ENCODE measurements around the gene TTN. TPM values are rescaled to one million over a fixed set of nuclear protein-coding genes. Genes with fewer than 3 reads are reported as not detected.

TTN gene
- total RNA-seq, 2 experiments from 2014 or later = 11.4 to 12.8 TPM

DNA sequence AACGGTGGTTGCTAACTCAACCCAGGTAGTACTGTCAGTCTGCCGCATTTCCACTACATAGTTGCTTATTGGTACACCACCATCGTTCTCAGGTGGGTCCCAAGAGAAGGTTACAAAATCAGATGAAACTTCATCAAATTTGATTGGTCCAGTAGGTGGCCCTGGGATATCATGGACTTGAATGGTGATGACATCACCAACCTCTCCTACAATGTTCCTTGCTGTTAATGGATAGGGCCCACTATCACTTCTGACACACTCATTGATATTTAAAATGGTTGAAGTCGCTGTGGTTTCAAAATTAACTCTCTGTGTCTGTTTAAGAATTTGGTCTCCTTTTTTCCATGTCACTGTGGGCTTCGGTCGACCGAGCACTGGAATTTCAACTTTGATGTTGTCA, 232.4 kb downstream of the TTN start:
- ATAC-seq (no peak), DNase-seq (no peak)
- POLR2A ChIA-PET = no interaction called here
- CTCF ChIA-PET = no interaction called here
- Mint-ChIP-seq H3K4me3 (no peak overlapping the region), H3K9me3 (ENCODE audit: insufficient read depth) (peaks cover 11% of the 10 kb centered on the region), H3K4me1 (ENCODE audit: low read depth) (no peaks in the 10 kb centered on the region), H3K27me3 (ENCODE audit: low read depth) (no peaks in the 10 kb centered on the region), H3K36me3 (ENCODE audit: low read depth) (peaks cover 82% of the 10 kb centered on the region), H3K27ac (no peak overlapping the region)

DNA sequence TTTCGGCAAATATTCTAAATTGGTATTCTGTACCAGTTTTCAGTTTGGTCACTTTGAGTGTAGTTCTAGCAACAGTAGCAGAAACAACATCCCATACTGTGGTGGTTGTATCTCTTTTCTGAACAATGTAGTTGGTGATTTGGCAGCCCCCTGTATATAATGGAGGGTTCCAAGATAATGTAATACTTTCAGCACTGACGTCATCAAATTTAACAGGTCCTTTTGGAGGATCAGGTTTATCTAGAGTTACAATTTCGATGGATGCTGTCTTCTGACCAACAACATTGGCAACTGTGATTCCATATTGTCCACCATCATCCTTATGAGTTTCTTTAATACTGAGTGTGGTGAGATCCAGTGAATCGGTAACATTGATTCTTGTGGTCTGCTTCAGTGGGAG, 239.0 kb downstream of the TTN start:
- ATAC-seq (no peak), DNase-seq (no peak)
- Mint-ChIP-seq H3K36me3 (ENCODE audit: low read depth) (peaks cover 62% of the 10 kb centered on the region), H3K4me3 (no peak overlapping the region), H3K27ac (no peak overlapping the region), H3K9me3 (ENCODE audit: insufficient read depth) (peaks cover 24% of the 10 kb centered on the region), H3K27me3 (ENCODE audit: low read depth) (no peaks in the 10 kb centered on the region), H3K4me1 (ENCODE audit: low read depth) (no peaks in the 10 kb centered on the region)
- POLR2A ChIA-PET = no interaction called here
- CTCF ChIA-PET = no interaction called here

DNA sequence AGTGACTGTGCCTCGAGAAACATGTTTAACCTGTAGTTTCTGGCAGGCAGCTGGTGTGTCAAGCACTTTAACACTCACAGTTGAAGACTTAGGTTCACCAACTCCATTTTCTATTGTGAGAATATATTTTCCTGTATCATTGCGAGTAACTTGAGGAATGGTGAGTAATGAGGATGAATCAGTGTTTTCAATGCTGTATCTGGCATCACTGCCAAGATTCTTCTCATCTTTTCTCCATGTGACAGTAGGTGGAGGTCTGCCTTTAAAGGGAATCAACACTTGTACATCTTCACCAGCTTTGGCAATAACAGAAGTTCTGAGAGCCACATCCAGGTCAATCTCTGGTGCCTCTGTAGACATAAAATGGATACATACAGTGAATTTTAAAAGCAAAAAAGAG, 254.2 kb downstream of the TTN start:
- Mint-ChIP-seq H3K9me3 (ENCODE audit: insufficient read depth) (no peaks in the 10 kb centered on the region), H3K27ac (no peak overlapping the region), H3K27me3 (ENCODE audit: low read depth) (no peaks in the 10 kb centered on the region), H3K36me3 (ENCODE audit: low read depth) (peaks cover 65% of the 10 kb centered on the region), H3K4me3 (no peak overlapping the region), H3K4me1 (ENCODE audit: low read depth) (peaks cover 8% of the 10 kb centered on the region)
- DNase-seq (no peak), ATAC-seq (no peak)
- ChIA-PET CTCF (no interaction called here), POLR2A (no interaction called here)

DNA sequence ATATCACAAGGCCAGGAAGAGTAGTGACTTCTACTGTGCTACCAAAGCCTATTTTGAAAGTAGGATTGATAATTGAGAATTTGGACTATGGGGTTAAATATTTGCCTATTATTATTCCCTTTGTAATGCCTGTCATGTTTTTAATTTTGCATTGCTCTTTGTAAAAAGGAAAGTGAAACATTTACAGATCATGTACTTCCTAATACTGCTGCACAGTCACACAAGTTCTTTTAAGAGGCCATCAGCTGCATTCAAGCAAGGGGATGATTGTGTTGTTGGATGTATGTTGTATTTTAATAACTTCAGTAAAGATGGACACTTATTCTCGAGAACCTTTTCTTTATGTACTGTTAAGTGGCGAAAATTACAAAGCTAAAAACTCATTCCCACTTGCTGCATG, 256.9 kb downstream of the TTN start:
- CTCF ChIA-PET = interaction anchor here (1.0 kb wide), 1 partner anchor 11 kb away, joined by 3 read pairs; no protein-coding TSS in a partner anchor
- peaks cover 76% of the 10 kb centered on the region for H3K36me3 Mint-ChIP-seq (ENCODE audit: low read depth)

DNA sequence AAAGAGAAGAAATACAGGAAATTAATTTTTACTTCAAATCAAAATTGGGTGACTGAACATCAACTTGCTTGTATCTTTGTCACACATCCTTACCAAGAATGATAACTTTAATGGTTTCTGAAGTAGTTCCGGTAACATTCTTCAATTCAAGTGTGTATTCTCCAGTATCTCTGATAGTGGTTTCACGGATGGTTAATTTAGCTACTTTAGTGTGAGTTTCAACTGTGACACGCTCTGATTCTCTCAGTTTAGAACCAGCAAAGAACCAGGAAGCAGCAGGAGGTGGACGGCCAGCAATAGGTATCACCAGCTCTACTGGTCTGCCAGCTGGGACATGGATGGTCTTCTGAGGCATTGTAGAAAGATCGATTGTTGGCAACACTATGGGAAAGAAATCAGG, 264.7 kb downstream of the TTN start:
- no peak for ATAC-seq
- Mint-ChIP-seq H3K27me3 (ENCODE audit: low read depth) (no peaks in the 10 kb centered on the region), H3K36me3 (ENCODE audit: low read depth) (peaks cover 67% of the 10 kb centered on the region), H3K4me3 (no peak overlapping the region), H3K9me3 (ENCODE audit: insufficient read depth) (no peaks in the 10 kb centered on the region), H3K27ac (no peak overlapping the region), H3K4me1 (ENCODE audit: low read depth) (peaks cover 4% of the 10 kb centered on the region)
- ChIA-PET POLR2A (no interaction called here), CTCF (no interaction called here)
- no peak for DNase-seq

More for the DNA sequence above, 256.9 kb downstream of the TTN start:
- Mint-ChIP-seq H3K9me3 (ENCODE audit: insufficient read depth) (no peaks in the 10 kb centered on the region), H3K4me3 (no peak overlapping the region), H3K27ac (no peak overlapping the region), H3K4me1 (ENCODE audit: low read depth) (peaks cover 3% of the 10 kb centered on the region), H3K27me3 (ENCODE audit: low read depth) (no peaks in the 10 kb centered on the region)
- POLR2A ChIA-PET = no interaction called here
- no peak for DNase-seq
- no peak for ATAC-seq

DNA sequence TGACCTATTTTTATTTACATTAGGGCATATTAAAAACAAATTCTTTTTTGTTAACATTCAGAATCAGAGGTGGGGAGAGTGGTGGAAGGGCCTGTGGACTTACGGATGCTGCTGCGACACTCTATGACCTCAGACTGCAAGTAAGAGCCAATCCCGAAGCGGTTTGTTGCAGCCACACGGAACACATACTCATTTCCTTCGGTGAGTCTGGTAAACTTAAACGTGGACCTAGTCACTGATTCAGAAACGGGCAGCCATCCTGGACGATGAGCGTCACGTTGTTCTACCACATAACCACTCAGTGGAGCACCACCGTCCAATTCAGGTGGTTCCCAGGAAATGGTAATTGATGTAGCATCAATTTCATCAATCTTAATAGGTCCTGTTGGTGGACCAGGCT, 265.1 kb downstream of the TTN start:
- H3K4me3 Mint-ChIP-seq = no peak overlapping the region
- H3K27me3 Mint-ChIP-seq (ENCODE audit: low read depth) = no peaks in the 10 kb centered on the region
- no peak for DNase-seq
- no peak overlapping the region for H3K27ac Mint-ChIP-seq
- no peak for ATAC-seq
- H3K4me1 Mint-ChIP-seq (ENCODE audit: low read depth) = peaks cover 4% of the 10 kb centered on the region
- ChIA-PET POLR2A (no interaction called here), CTCF (no interaction called here)
- peaks cover 66% of the 10 kb centered on the region for H3K36me3 Mint-ChIP-seq (ENCODE audit: low read depth)
- H3K9me3 Mint-ChIP-seq (ENCODE audit: insufficient read depth) = no peaks in the 10 kb centered on the region

DNA sequence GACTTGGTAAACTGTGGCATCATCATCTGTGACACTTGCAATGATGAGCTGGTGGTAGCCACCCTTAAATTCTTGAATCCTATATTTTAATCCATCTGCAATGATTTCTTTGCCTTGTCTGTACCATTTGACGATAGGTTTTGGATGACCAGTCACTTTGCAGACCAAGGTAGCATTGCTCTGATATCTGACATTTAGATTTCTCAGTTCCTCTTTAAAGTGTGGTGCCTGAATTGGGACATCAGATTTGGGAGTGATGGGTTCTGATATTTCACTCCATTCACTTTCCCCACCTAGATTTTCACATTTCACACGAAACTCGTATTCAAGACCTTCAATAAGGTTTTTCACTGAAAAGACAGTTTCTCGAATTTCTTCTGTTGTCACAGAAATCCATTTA, 271.2 kb downstream of the TTN start:
- H3K27me3 Mint-ChIP-seq (ENCODE audit: low read depth) = no peaks in the 10 kb centered on the region
- CTCF ChIA-PET = interaction anchor here (1.2 kb wide), 1 partner anchor 13 kb away, joined by 3 read pairs; no protein-coding TSS in a partner anchor
- no peak overlapping the region for H3K4me3 Mint-ChIP-seq
- ATAC-seq = no peak
- H3K36me3 Mint-ChIP-seq (ENCODE audit: low read depth) = peaks cover 73% of the 10 kb centered on the region
- no peak overlapping the region for H3K27ac Mint-ChIP-seq
- POLR2A ChIA-PET = no interaction called here
- H3K4me1 Mint-ChIP-seq (ENCODE audit: low read depth) = peaks cover 10% of the 10 kb centered on the region
- DNase-seq = no peak
- no peaks in the 10 kb centered on the region for H3K9me3 Mint-ChIP-seq (ENCODE audit: insufficient read depth)

DNA sequence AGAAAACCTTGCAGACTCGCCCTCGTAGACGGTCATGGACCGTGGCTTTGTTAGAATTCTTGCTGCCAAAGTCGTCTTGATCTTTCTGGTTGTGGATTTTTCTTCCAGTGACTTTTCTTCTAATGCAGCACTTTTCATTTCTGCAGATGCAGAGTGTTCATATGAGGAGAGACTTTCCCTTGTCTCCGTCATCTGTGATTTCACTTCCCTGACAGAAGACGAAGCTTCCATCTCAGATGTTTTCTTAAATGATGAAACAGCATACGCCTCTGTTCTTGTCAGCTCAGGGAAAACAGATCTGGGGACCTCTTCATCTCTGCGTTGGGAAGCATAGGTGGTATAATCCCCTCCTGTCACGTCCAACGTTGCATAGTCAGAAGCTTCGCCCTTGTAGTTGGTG, 276.1 kb downstream of the TTN start:
- CTCF ChIA-PET = no interaction called here
- no peaks in the 10 kb centered on the region for H3K27me3 Mint-ChIP-seq (ENCODE audit: low read depth)
- no peak overlapping the region for H3K27ac Mint-ChIP-seq
- no peak for ATAC-seq
- POLR2A ChIA-PET = interaction anchor here (0.6 kb wide), 1 partner anchor 88 kb away, joined by 5 read pairs; no protein-coding TSS in a partner anchor
- peaks cover 55% of the 10 kb centered on the region for H3K36me3 Mint-ChIP-seq (ENCODE audit: low read depth)
- H3K4me1 Mint-ChIP-seq (ENCODE audit: low read depth) = peaks cover 19% of the 10 kb centered on the region
- no peak overlapping the region for H3K4me3 Mint-ChIP-seq
- no peaks in the 10 kb centered on the region for H3K9me3 Mint-ChIP-seq (ENCODE audit: insufficient read depth)
- DNase-seq = no peak

DNA sequence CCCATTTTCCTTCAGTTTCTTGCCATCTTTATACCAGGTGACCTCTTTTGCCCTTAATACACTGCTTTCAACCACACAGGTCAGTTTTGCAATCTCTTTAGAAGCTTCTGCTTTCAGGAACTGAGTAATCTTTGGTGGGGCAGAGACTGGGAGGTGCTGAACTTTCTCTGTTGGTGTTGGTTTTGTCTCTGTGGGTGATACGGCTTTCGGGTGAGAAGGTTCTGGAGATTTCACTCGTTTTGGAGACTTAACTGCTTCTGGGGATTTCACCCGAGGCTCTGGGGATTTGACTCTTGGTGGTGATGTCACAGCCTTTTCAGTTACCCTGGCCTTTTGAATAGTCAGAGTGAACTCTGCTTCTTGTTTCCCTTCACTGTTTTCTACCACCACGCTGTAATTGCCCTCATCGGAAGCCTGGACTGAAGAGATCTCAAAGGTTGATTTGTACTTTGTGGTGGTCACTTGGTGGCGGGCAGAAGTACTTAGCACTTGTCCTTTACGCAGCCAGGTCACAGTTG, 276.5 kb downstream of the TTN start:
- H3K27ac Mint-ChIP-seq = peak overlapping the region; percentile 51
- ChIA-PET CTCF (interaction anchor here (0.8 kb wide), 1 partner anchor 18 kb away, joined by 3 read pairs; no protein-coding TSS in a partner anchor), POLR2A (no interaction called here)
- ATAC-seq (peak; percentile 30), DNase-seq (no peak)
- H3K36me3 Mint-ChIP-seq (ENCODE audit: low read depth) = peaks cover 57% of the 10 kb centered on the region
- H3K4me3 Mint-ChIP-seq = no peak overlapping the region
- H3K4me1 Mint-ChIP-seq (ENCODE audit: low read depth) = peaks cover 21% of the 10 kb centered on the region
- H3K9me3 Mint-ChIP-seq (ENCODE audit: insufficient read depth) = no peaks in the 10 kb centered on the region
- H3K27me3 Mint-ChIP-seq (ENCODE audit: low read depth) = no peaks in the 10 kb centered on the region

DNA sequence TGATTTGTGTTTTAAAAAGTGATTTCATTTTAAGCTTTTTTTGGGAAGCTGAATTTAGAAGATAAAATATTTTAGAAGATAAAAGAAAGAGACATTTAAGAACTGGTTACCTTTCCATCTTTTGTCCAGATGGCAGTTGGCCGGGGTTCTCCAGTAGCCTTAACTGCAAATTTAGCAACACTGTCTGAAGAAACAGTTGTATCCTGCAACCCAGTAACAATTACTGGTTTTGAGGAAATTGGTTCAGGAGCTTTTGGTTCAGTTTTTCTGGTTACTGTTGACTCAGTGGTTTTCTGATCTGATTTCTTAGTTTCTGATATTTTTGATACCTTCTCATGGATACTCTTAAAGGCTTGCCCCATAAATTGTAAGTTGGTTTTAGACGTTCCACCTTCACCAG, 277.1 kb downstream of the TTN start:
- peak overlapping the region; percentile 51 for H3K27ac Mint-ChIP-seq
- ChIA-PET POLR2A (interaction anchor here (0.7 kb wide), 1 partner anchor 115 kb away, joined by 3 read pairs; no protein-coding TSS in a partner anchor), CTCF (interaction anchor here (0.8 kb wide), 1 partner anchor 17 kb away, joined by 3 read pairs; no protein-coding TSS in a partner anchor)
- no peak for DNase-seq
- no peak for ATAC-seq
- peaks cover 24% of the 10 kb centered on the region for H3K4me1 Mint-ChIP-seq (ENCODE audit: low read depth)
- H3K36me3 Mint-ChIP-seq (ENCODE audit: low read depth) = peaks cover 56% of the 10 kb centered on the region
- no peaks in the 10 kb centered on the region for H3K27me3 Mint-ChIP-seq (ENCODE audit: low read depth)
- no peak overlapping the region for H3K4me3 Mint-ChIP-seq
- H3K9me3 Mint-ChIP-seq (ENCODE audit: insufficient read depth) = no peaks in the 10 kb centered on the region

DNA sequence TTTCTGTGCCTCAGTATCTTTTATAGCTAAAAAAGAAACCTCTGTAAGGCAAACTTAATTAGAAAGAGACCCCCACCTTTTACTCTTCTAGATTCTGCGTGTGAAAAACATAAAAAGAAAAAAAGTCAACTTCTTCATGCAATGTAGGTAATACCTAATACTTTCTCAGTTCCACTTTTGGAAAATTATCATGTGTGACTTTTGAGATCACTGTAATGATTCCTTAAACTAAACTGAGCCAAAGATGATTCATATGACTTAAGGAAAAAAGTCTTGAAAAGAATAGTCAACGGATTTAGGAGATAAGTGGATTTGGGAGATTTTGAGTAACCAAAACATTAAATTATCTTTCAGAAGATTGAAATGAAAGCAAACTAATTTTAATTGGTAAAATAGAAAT, 278.0 kb downstream of the TTN start:
- Mint-ChIP-seq H3K4me1 (ENCODE audit: low read depth) (peaks cover 27% of the 10 kb centered on the region), H3K36me3 (ENCODE audit: low read depth) (peaks cover 46% of the 10 kb centered on the region), H3K4me3 (no peak overlapping the region), H3K27ac (no peak overlapping the region), H3K27me3 (ENCODE audit: low read depth) (no peaks in the 10 kb centered on the region), H3K9me3 (ENCODE audit: insufficient read depth) (no peaks in the 10 kb centered on the region)
- CTCF ChIA-PET = no interaction called here
- POLR2A ChIA-PET = no interaction called here
- DNase-seq = no peak
- ATAC-seq = no peak

DNA sequence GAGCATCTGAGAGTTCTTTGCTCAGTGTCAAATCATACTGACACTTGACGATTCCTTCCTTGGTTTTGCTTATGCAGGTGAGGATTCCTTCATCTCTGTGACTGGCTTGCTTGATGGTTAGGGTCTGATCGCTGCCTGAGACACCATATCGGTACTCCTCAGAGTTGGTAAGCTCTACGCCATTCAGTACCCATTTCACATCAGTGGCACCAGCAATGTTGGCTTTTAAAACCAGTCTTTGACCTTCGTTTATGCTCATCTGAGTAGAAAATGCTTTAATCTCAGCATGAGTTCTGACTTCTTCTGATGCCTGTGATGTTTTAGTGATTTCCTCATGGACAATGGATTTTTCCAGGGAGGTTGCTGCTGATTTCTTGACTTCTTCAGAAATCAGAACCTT, 278.6 kb downstream of the TTN start:
- no peak for DNase-seq
- H3K27ac Mint-ChIP-seq = no peak overlapping the region
- ATAC-seq = no peak
- no peaks in the 10 kb centered on the region for H3K27me3 Mint-ChIP-seq (ENCODE audit: low read depth)
- H3K36me3 Mint-ChIP-seq (ENCODE audit: low read depth) = peaks cover 43% of the 10 kb centered on the region
- no peak overlapping the region for H3K4me3 Mint-ChIP-seq
- H3K9me3 Mint-ChIP-seq (ENCODE audit: insufficient read depth) = no peaks in the 10 kb centered on the region
- ChIA-PET CTCF (interaction anchor here (1.8 kb wide), 1 partner anchor 11 kb away, joined by 7 read pairs; no protein-coding TSS in a partner anchor), POLR2A (no interaction called here)
- H3K4me1 Mint-ChIP-seq (ENCODE audit: low read depth) = peaks cover 31% of the 10 kb centered on the region

DNA sequence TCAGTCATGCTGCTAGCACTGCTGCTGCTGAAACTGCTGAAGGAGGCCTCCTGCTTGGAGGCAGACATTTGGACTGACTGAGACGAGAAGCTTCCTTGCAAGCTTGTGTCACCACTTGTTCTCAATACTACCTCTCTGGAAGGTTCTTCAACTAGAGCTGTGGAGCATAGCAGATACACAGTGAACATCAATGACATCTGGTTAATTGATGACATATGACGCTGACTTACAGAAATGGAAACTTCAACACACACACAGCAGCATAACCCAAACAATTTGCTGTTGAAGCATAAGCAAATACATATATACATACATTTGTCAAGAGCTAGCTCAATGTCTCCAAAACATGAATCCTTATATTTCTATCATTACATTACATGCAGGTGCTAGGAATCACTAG, 279.6 kb downstream of the TTN start:
- ATAC-seq (no peak), DNase-seq (no peak)
- Mint-ChIP-seq H3K36me3 (ENCODE audit: low read depth) (peaks cover 37% of the 10 kb centered on the region), H3K27me3 (ENCODE audit: low read depth) (no peaks in the 10 kb centered on the region), H3K9me3 (ENCODE audit: insufficient read depth) (no peaks in the 10 kb centered on the region), H3K27ac (no peak overlapping the region), H3K4me3 (no peak overlapping the region), H3K4me1 (ENCODE audit: low read depth) (peaks cover 36% of the 10 kb centered on the region)
- CTCF ChIA-PET = interaction anchor here (1.0 to 1.8 kb wide), 2 partner anchors 10 to 130 kb away, joined by 3 to 7 read pairs; no protein-coding TSS in a partner anchor
- POLR2A ChIA-PET = no interaction called here
